ENCODE results near the gene ZNF141.
"Not testable (repeated sequence)": the region's sequence is repeated elsewhere in the genome, so short reads cannot be mapped to it uniquely, and the experiment has no call there.

ZNF141 gene

GRCh38 chr4:385934-386707 is 48.5 kb downstream of the ZNF141 start:
- WGBS, 2 experiments (ENCODE audit: insufficient coverage in 2 of 2): 92% methylated on average over 27 to 34 of the region's 46 CpGs

GRCh38 chr4:386708-387105 is 49.1 kb downstream of the ZNF141 start:
- Histone ChIP-seq H3K36me3 (ENCODE audit: control insufficient read depth, insufficient read depth, low read length) (no peaks in the 10 kb centered on the region), H3K27ac (ENCODE audit: low read depth, low read length, severe bottlenecking) (no peak overlapping the region), H3K4me3 (ENCODE audit: extremely low read depth, insufficient read depth, low read length, poor library complexity, severe bottlenecking) (no peak overlapping the region), H3K4me1 (ENCODE audit: control insufficient read depth, insufficient read depth, low read length, poor library complexity, severe bottlenecking) (no peaks in the 10 kb centered on the region), H3K9me3 (ENCODE audit: control insufficient read depth, low read length) (peaks cover 40% of the 10 kb centered on the region)
- 93 to 95% methylated on average over 17 to 18 of the region's 23 CpGs for WGBS, 2 experiments (ENCODE audit: insufficient coverage in 2 of 2)

More at GRCh38 chr4:385934-386707, 48.5 kb downstream of the ZNF141 start:
- H3K27ac ChIP-seq (ENCODE audit: low read depth, low read length, severe bottlenecking): no peak overlapping the region
- no peaks in the 10 kb centered on the region for H3K36me3 ChIP-seq (ENCODE audit: control insufficient read depth, insufficient read depth, low read length)
- no peak overlapping the region for H3K4me3 ChIP-seq (ENCODE audit: extremely low read depth, insufficient read depth, low read length, poor library complexity, severe bottlenecking)
- H3K9me3 ChIP-seq (ENCODE audit: control insufficient read depth, low read length): peaks cover 40% of the 10 kb centered on the region
- no peaks in the 10 kb centered on the region for H3K4me1 ChIP-seq (ENCODE audit: control insufficient read depth, insufficient read depth, low read length, poor library complexity, severe bottlenecking)

- Histone ChIP-seq H3K9me3 (ENCODE audit: control insufficient read depth, low read length) (peaks cover 39% of the 10 kb centered on the region), H3K4me1 (ENCODE audit: control insufficient read depth, insufficient read depth, low read length, poor library complexity, severe bottlenecking) (no peaks in the 10 kb centered on the region), H3K4me3 (ENCODE audit: extremely low read depth, insufficient read depth, low read length, poor library complexity, severe bottlenecking) (no peak overlapping the region), H3K36me3 (ENCODE audit: control insufficient read depth, insufficient read depth, low read length) (no peaks in the 10 kb centered on the region), H3K27ac (ENCODE audit: low read depth, low read length, severe bottlenecking) (no peak overlapping the region)
- WGBS, 2 experiments (ENCODE audit: insufficient coverage in 2 of 2): 91 to 94% methylated on average over 20 of the region's 20 CpGs
These were observed 66.4 kb downstream of the ZNF141 start for GRCh38 chr4:404006-404405.

- H3K4me1 ChIP-seq (ENCODE audit: control insufficient read depth, insufficient read depth, low read length, poor library complexity, severe bottlenecking); H3K36me3 ChIP-seq (ENCODE audit: control insufficient read depth, insufficient read depth, low read length); H3K27ac ChIP-seq (ENCODE audit: low read depth, low read length, severe bottlenecking); H3K4me3 ChIP-seq (ENCODE audit: extremely low read depth, insufficient read depth, low read length, poor library complexity, severe bottlenecking): not testable (repeated sequence)
- peaks cover 37% of the 10 kb centered on the region for H3K9me3 ChIP-seq (ENCODE audit: control insufficient read depth, low read length)
- WGBS, 2 experiments (ENCODE audit: insufficient coverage in 2 of 2): 85 to 86% methylated on average over 6 of the region's 6 CpGs
These were observed 70.7 kb downstream of the ZNF141 start for GRCh38 chr4:408321-408720.

GRCh38 chr4:422587-422986 is 85.0 kb downstream of the ZNF141 start:
- Histone ChIP-seq H3K9me3 (ENCODE audit: control insufficient read depth, low read length) (peaks cover 49% of the 10 kb centered on the region), H3K27ac (ENCODE audit: low read depth, low read length, severe bottlenecking) (no peak overlapping the region), H3K4me1 (ENCODE audit: control insufficient read depth, insufficient read depth, low read length, poor library complexity, severe bottlenecking) (no peaks in the 10 kb centered on the region), H3K36me3 (ENCODE audit: control insufficient read depth, insufficient read depth, low read length) (peaks cover 19% of the 10 kb centered on the region), H3K4me3 (ENCODE audit: extremely low read depth, insufficient read depth, low read length, poor library complexity, severe bottlenecking) (no peak overlapping the region)
- no CpG with 5 or more reads among the region's 2 CpGs for WGBS, 2 experiments (ENCODE audit: insufficient coverage in 2 of 2)

Data from mesodermal cell (in vitro differentiated cells).